Stomach (tissue), 4 donors: Measurements from ENCODE around the gene PRKN.

Experiments
- EP300 ChIP-seq: sonication (generic); formaldehyde crosslinking; IDR thresholded peaks from one replicate; pipeline ENCODE4 v1.6.1; 2017; ENCODE audit warnings: antibody characterized with exemption
- POLR2A ChIP-seq, 4 donors: fragments of 450-650 bp; IDR thresholded peaks; one replicate each; pipeline ENCODE4 v1.6.1; 2016; ENCODE audit warnings: antibody characterized with exemption in 4 of 4, control low read depth in 2 of 4, mild to moderate bottlenecking in 1 of 4, moderate library complexity in 1 of 4
- TF ChIP-seq, protein P1 (sequence below), 7 experiments: fragments of 450-650 bp in 4 of 7; fragments of 200-600 bp in 3 of 7; sonication (generic) in 3 of 7; IDR thresholded peaks; one replicate each; pipeline ENCODE4 v1.5.1; 2016 to 2019; ENCODE audit warnings: antibody characterized with exemption in 7 of 7, control low read depth in 2 of 7, mild to moderate bottlenecking in 1 of 7

- TF ChIP-seq, protein P1, sequence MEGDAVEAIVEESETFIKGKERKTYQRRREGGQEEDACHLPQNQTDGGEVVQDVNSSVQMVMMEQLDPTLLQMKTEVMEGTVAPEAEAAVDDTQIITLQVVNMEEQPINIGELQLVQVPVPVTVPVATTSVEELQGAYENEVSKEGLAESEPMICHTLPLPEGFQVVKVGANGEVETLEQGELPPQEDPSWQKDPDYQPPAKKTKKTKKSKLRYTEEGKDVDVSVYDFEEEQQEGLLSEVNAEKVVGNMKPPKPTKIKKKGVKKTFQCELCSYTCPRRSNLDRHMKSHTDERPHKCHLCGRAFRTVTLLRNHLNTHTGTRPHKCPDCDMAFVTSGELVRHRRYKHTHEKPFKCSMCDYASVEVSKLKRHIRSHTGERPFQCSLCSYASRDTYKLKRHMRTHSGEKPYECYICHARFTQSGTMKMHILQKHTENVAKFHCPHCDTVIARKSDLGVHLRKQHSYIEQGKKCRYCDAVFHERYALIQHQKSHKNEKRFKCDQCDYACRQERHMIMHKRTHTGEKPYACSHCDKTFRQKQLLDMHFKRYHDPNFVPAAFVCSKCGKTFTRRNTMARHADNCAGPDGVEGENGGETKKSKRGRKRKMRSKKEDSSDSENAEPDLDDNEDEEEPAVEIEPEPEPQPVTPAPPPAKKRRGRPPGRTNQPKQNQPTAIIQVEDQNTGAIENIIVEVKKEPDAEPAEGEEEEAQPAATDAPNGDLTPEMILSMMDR (IDR thresholded peaks at IDR 0.05): no peak
- TF ChIP-seq POLR2A (IDR thresholded peaks at IDR 0.05) (no peak), EP300 (no peak)
Measured at GRCh38 chr6:161305860-161306259, 1421.7 kb downstream of the PRKN start.
